Body of pancreas (tissue), 4 donors: ENCODE measurements around the gene JAML. TPM values are rescaled to one million over a fixed set of nuclear protein-coding genes. Genes with fewer than 3 reads are reported as not detected.

Experiments
- ATAC-seq: fragments of 150-250 bp; one replicate; pipeline ENCODE4 v1.9.1; 2016
- DNase-seq, 4 donors: peaks; one replicate each; pipeline ENCODE4 v3.0.0-alpha.2; 2019
- H3K27ac ChIP-seq, 4 donors: fragments of 200-600 bp; sonication (generic); 1 replicate in 3 of 4; 2 replicates in 1 of 4; pipeline versions ENCODE4 v1.5.1 to v1.6.1; 2016 to 2019; ENCODE audit warnings: mild to moderate bottlenecking in 1 of 4, mixed read lengths in 1 of 4, moderate library complexity in 1 of 4
- H3K27me3 ChIP-seq, 2 donors: fragments of 200-600 bp; sonication (generic); one replicate each; pipeline ENCODE4 v1.6.0; 2016; ENCODE audit warnings: mild to moderate bottlenecking in 1 of 2
- H3K36me3 ChIP-seq, 2 donors: fragments of 200-600 bp; sonication (generic); replicated peaks in 1 of 2; 2 replicates each; pipeline ENCODE4 v1.5.1; 2016; ENCODE audit warnings: low read depth in 2 of 2; ENCODE audit not compliant: insufficient read depth in 1 of 2
- H3K4me1 ChIP-seq: fragments of 200-600 bp; sonication (generic); one replicate; pipeline ENCODE4 v1.6.0; 2016
- H3K4me3 ChIP-seq, 2 donors: fragments of 200-600 bp; sonication (generic); 1 replicate in 1 of 2; 2 replicates in 1 of 2; pipeline ENCODE4 v1.5.1; 2016 to 2019
- H3K9me3 ChIP-seq, 3 donors: fragments of 200-600 bp; sonication (generic); 1 replicate in 2 of 3; 2 replicates in 1 of 3; pipeline ENCODE4 v1.5.1; 2016
- CTCF ChIP-seq, 7 experiments: fragments of 450-650 bp in 4 of 7; fragments of 200-600 bp in 3 of 7; sonication (generic) in 3 of 7; IDR thresholded peaks; one replicate each; pipeline ENCODE4 v1.5.1; 2016 to 2019; ENCODE audit warnings: antibody characterized with exemption in 7 of 7
- POLR2A ChIP-seq, 3 donors: fragments of 450-650 bp; IDR thresholded peaks; one replicate each; pipeline ENCODE4 v1.6.1; 2016; ENCODE audit warnings: antibody characterized with exemption in 3 of 3, mild to moderate bottlenecking in 2 of 3
- WGBS, 2 donors: methylation state at CpG; one replicate each; pipeline ENCODE4 v1.1.5; 2017; 5-methylcytosine and 5-hydroxymethylcytosine counted together
- intact Hi-C: fragments of 100-400 bp; cut with DNase I; formaldehyde crosslinking; loops from one replicate; pipeline ENCODE4 v1.15.1; 2023
- total RNA-seq, 2 donors: library from RNA; depleted of rRNA; stranded (reverse); fragments of >200 nt; gene quantifications; one replicate each; pipeline ENCODE4 v1.1.0, GENCODE V29; 2016

JAML gene
- total RNA-seq, 2 donors from 2014 or later: 0.99 to 4.9 TPM

DNA sequence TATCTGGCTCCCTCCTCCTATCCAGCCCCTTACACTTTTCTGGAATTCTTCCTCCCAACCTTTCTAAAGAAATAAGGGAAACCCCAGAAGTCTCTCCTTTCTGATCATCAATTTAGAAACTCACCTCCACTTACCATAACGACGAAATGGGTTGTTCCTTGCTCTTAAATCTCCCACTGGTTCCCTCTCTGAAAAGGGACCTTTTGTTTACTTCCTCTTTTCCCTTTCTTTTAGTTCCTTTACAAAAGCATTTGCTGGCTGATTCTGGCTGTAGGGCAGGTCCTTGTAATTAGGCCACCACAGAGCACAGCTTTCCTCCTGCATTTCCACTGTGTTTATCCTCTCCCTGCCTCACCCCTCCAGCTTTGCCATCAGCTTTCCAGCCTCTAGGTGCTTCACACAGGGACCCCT, 12.0 kb downstream of the JAML start:
- 43 to 67% methylated on average over 2 of the region's 2 CpGs for WGBS, 2 donors

GRCh38 chr11:118212131-118212725, 12.6 kb downstream of the JAML start:
- Histone ChIP-seq H3K9me3 (no peaks in the 10 kb centered on the region), H3K36me3 (no peaks in the 10 kb centered on the region), H3K27ac (no peak overlapping the region), H3K4me3 (no peak overlapping the region), H3K4me1 (no peaks in the 10 kb centered on the region), H3K27me3 (no peaks in the 10 kb centered on the region)
- DNase-seq (no peak), ATAC-seq (no peak)
- WGBS, 2 donors: 63 to 64% methylated on average over 7 of the region's 7 CpGs
- TF ChIP-seq POLR2A (IDR thresholded peaks at IDR 0.05) (no peak), CTCF (IDR thresholded peaks at IDR 0.05) (no peak)
- intact Hi-C loops: no loop called here

More for the DNA sequence above, 12.0 kb downstream of the JAML start:
- Histone ChIP-seq H3K4me3 (no peak overlapping the region), H3K27ac (no peak overlapping the region), H3K9me3 (no peaks in the 10 kb centered on the region), H3K4me1 (no peaks in the 10 kb centered on the region), H3K27me3 (no peaks in the 10 kb centered on the region), H3K36me3 (no peaks in the 10 kb centered on the region)
- DNase-seq: no peak
- no peak for TF ChIP-seq POLR2A (IDR thresholded peaks at IDR 0.05)
- intact Hi-C loops: no loop called here
- ATAC-seq: no peak

GRCh38 chr11:118211006-118211405, 13.8 kb downstream of the JAML start:
- DNase-seq: no peak

GRCh38 chr11:118210323-118210722, 14.5 kb downstream of the JAML start:
- H3K36me3 ChIP-seq: no peaks in the 10 kb centered on the region
- intact Hi-C loops: no loop called here
- TF ChIP-seq CTCF (IDR thresholded peaks at IDR 0.05): no peak
- TF ChIP-seq POLR2A (IDR thresholded peaks at IDR 0.05): no peak
- DNase-seq: no peak
- no peak for ATAC-seq
- no peaks in the 10 kb centered on the region for H3K9me3 ChIP-seq
- no peaks in the 10 kb centered on the region for H3K4me1 ChIP-seq
- WGBS, 2 donors: 82 to 87% methylated on average over 7 of the region's 7 CpGs
- no peaks in the 10 kb centered on the region for H3K27me3 ChIP-seq
- no peak overlapping the region for H3K4me3 ChIP-seq
- H3K27ac ChIP-seq: no peak overlapping the region

More at GRCh38 chr11:118211006-118211405, 13.8 kb downstream of the JAML start:
- 73 to 75% methylated on average over 6 of the region's 6 CpGs for WGBS, 2 donors
- no peaks in the 10 kb centered on the region for H3K36me3 ChIP-seq
- no peaks in the 10 kb centered on the region for H3K4me1 ChIP-seq
- H3K27me3 ChIP-seq: no peaks in the 10 kb centered on the region
- H3K27ac ChIP-seq: no peak overlapping the region
- intact Hi-C loops: no loop called here
- TF ChIP-seq POLR2A (IDR thresholded peaks at IDR 0.05) (no peak), CTCF (IDR thresholded peaks at IDR 0.05) (no peak)
- no peak for ATAC-seq
- no peaks in the 10 kb centered on the region for H3K9me3 ChIP-seq
- no peak overlapping the region for H3K4me3 ChIP-seq

DNA sequence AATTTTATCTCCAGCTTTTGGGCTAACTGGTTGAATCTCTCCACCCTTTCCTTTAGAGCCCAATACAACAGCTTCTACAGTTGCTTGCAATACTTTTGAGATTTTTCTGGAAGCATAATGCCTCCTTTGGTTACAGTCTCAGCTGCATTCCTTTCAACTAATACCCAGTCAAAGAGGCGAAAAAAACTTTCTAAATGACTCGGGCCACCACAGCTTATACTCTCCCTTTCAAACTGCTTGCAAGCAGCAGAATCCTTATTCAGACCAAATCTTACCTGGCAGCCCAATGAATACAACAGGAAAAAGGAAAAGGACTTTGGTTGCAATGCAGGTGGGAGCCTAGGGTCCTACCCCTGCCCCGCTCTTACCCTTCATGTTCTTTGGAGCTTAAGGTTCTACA, 15.8 kb downstream of the JAML start:
- no peaks in the 10 kb centered on the region for H3K4me1 ChIP-seq
- TF ChIP-seq CTCF (IDR thresholded peaks at IDR 0.05) (no peak), POLR2A (IDR thresholded peaks at IDR 0.05) (no peak)
- no peaks in the 10 kb centered on the region for H3K36me3 ChIP-seq
- H3K4me3 ChIP-seq: no peak overlapping the region
- no peak for DNase-seq
- no peak overlapping the region for H3K27ac ChIP-seq
- intact Hi-C loops: no loop called here
- no peaks in the 10 kb centered on the region for H3K27me3 ChIP-seq
- WGBS, 2 donors: 76 to 79% methylated on average over 3 of the region's 3 CpGs
- ATAC-seq: no peak
- no peaks in the 10 kb centered on the region for H3K9me3 ChIP-seq
